GM19023 (cell line): ENCODE results near the gene CERKL.

Source experiments
- ATAC-seq: cut with Tn5 transposase; IDR thresholded peaks from one replicate; pipeline ENCODE4 v1.9.1; 2021; ENCODE audit warnings: mild to moderate bottlenecking, moderate library complexity; ENCODE audit not compliant: unreplicated experiment

Gene CERKL

GRCh38 chr2:181523756-181524155, 133.1 kb downstream of the CERKL start:
- ATAC-seq, result no peak

DNA sequence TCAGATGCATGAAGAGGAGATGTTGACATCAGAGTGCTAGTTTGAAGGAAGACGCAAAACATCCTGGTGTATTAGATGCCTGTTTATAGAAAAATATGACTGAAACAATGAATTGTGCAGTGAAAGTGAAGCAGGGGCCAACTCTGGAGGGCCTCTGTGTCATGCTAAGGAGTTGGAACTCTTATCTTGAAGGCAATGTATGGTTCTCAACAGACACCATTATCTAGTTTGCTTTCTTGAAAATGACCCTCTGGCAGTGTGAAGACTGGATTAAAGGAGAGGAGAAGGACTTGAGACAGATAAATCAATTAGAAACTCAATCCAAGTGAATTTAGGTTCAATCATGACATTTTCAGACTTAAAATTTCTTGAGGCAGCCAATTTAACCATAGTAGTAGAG, 136.7 kb downstream of the CERKL start:
- no peak for ATAC-seq

- no peak for ATAC-seq
These were observed 139.1 kb downstream of the CERKL start for GRCh38 chr2:181517685-181518301.

GRCh38 chr2:181516992-181517391, 139.9 kb downstream of the CERKL start:
- no peak for ATAC-seq

GRCh38 chr2:181515719-181516118, 141.2 kb downstream of the CERKL start:
- no peak for ATAC-seq

DNA sequence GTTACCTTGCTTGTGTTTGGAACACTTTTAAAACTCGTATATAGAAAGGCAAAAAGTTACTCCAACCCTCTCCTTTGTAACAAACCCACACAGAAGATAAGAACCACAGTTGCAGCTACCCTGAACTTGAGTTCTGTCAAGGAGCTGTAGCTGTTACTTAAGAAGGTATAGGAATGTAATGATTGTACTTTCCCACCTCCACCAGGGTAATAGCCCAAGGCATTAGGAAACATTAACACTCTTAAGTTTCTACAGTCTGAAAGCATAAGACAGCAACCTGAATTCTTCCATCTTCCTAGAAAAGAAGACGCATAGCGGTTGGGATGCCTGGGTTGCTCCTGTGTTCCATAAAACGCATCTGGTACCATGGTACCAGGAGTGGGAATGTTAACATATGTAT, 156.7 kb downstream of the CERKL start:
- ATAC-seq, result no peak

DNA sequence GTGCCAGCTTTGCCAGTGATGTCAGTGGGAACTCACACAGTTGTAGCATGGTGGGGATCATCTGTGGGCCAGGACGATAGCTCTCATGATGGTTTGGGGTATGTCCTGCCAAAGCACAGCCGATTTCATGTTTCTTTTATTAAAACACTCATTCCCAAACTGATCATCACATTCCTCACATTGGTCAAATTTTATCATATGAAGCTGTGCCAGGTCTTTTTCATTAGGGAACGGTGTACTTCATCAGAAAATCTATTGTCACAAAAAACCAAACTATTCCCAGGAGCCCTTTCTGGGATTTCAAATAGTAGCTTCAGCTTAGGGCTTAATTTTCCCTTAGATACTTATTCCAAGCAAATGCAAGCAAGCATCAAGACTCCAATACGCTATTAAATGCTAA, 157.7 kb downstream of the CERKL start:
- ATAC-seq, result no peak
